NB4 (cell line): ENCODE data around the gene JMJD1C.

Experiments
- DNase-seq: peaks from one replicate; pipeline ENCODE4 v3.0.0; 2010; ENCODE audit warnings: low read depth
- H3K4me3 ChIP-seq: one replicate; pipeline ENCODE4 v1.5.1; 2011; ENCODE audit warnings: mild to moderate bottlenecking, low read depth, low read length, moderate library complexity
- CTCF ChIP-seq: IDR thresholded peaks from one replicate; pipeline ENCODE4 v1.5.1; 2012; ENCODE audit warnings: low read depth, low read length
- MAX ChIP-seq: IDR thresholded peaks from 2 replicates; pipeline ENCODE4 v1.6.1; 2011; ENCODE audit warnings: low read depth, low read length
- MYC ChIP-seq: IDR thresholded peaks from 2 replicates; pipeline ENCODE4 v1.6.1; 2011; ENCODE audit warnings: low read depth, low read length
- POLR2A ChIP-seq: IDR thresholded peaks from 2 replicates; pipeline ENCODE4 v1.6.1; 2011; ENCODE audit warnings: mild to moderate bottlenecking; ENCODE audit not compliant: insufficient read length; ENCODE audit errors: extremely low read depth

JMJD1C gene

GRCh38 chr10:63446716-63447440 is 18.9 kb downstream of the JMJD1C start:
- TF ChIP-seq POLR2A: no peak
- no peak for TF ChIP-seq MYC
- no peak for TF ChIP-seq CTCF
- TF ChIP-seq MAX: no peak
- DNase-seq: no peak
- H3K4me3 ChIP-seq: no peak overlapping the region

- H3K4me3 ChIP-seq: no peak overlapping the region
- TF ChIP-seq MAX: no peak
- no peak for TF ChIP-seq POLR2A
- no peak for TF ChIP-seq CTCF
- TF ChIP-seq MYC: no peak
- DNase-seq: no peak
These were observed 24.4 kb downstream of the JMJD1C start for GRCh38 chr10:63441404-63441803.

GRCh38 chr10:63439607-63440006 is 26.2 kb downstream of the JMJD1C start:
- DNase-seq: no peak
- H3K4me3 ChIP-seq: no peak overlapping the region
- no peak for TF ChIP-seq POLR2A

- no peak for DNase-seq
- TF ChIP-seq MYC (no peak), POLR2A (no peak)
- H3K4me3 ChIP-seq: no peak overlapping the region
These were observed 27.0 kb downstream of the JMJD1C start for GRCh38 chr10:63438506-63439498.

GRCh38 chr10:63437116-63437949 is 28.4 kb downstream of the JMJD1C start:
- H3K4me3 ChIP-seq: no peak overlapping the region
- TF ChIP-seq MAX: no peak
- no peak for TF ChIP-seq CTCF
- TF ChIP-seq MYC: no peak
- TF ChIP-seq POLR2A: no peak
- DNase-seq: peak; percentile 34

- TF ChIP-seq MYC: no peak
- TF ChIP-seq CTCF: no peak
- TF ChIP-seq POLR2A: no peak
- no peak for TF ChIP-seq MAX
- DNase-seq: no peak
- no peak overlapping the region for H3K4me3 ChIP-seq
These were observed 29.6 kb downstream of the JMJD1C start for GRCh38 chr10:63436225-63436624.
